ENCODE measurements around the gene ATP9B. TPM values are rescaled to one million over a fixed set of nuclear protein-coding genes. Genes with fewer than 3 reads are reported as not detected.

ATP9B gene
- total RNA-seq, 1 donor from 2014 or later: 43.9 TPM

DNA sequence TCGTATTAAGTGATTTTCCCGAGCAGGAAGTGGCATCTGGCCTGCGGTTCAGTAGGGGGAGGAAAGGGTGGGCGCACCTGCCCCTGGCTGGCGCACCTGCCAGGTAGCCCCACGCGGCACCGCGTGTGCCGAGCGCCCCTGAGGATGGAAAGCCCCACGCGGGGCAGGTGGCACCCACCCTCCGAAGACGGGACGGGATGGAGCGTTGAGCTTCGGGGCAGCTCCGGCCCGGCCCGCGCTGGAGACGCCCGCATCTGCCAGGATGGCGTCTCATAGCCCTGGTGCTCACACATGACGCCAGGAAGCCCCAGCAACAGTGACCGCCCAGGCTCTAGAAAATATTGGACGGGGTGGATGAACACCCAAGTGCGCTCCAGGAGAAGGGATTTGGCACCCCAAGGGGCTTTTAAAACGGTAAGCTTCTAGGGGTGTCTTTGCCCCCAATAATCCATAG is 324.0 kb downstream of the ATP9B start:
- peaks cover 46% of the 10 kb centered on the region for H3K27me3 ChIP-seq
- peak; percentile 2 for ATAC-seq

DNA sequence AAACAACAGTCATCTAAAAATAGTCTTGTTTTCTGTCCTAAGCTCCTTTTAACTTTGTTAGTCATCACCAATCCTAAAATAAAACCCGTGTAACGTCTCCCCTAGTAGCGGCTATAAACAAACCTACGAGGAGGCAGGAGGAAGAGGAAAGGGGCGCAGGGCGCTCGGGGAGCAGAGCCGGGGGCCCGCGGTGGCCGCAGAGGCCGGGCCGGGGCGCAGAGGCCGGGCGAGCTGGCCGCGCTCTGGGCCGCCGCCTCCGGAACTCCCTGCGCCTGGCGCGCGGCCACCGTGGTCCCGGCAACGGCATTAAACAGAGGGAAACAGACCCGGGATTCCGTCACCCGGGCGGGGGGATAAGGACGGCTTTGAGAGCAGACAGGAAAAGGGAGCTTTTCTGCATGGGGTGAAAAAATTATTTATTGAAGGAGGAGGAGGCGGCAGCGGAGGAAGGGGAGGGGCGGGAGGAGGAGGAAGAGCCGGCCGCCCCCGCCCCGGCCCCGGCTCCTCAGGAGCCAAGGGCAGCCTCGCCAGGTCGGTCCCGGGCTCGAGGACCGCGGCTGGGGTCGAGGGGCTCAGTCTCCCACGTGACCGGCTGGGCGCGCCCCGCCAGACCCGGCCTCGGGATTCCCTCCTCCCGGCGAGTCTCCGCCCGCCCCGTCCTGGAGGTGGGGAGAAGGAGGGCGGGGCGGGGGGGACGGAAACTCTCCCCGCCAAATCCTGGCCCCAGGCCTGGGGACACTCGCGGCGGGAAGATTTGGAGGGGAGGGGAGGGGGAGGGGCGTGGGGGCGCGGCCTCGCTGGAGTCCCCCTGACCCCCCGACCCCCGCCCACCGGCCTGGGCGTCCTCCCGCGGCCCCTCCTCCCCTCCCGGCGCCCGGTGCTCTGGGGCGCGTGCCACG is 324.7 kb downstream of the ATP9B start:
- Histone ChIP-seq H3K4me3 (peak overlapping the region; percentile 58), H3K27me3 (peaks cover 39% of the 10 kb centered on the region), H3K9me3 (no peaks in the 10 kb centered on the region), H3K27ac (peak overlapping the region; percentile 87), H3K36me3 (no peaks in the 10 kb centered on the region), H3K4me1 (peaks cover 26% of the 10 kb centered on the region)
- ATAC-seq: peak; percentile 82
- TF ChIP-seq, protein P1, sequence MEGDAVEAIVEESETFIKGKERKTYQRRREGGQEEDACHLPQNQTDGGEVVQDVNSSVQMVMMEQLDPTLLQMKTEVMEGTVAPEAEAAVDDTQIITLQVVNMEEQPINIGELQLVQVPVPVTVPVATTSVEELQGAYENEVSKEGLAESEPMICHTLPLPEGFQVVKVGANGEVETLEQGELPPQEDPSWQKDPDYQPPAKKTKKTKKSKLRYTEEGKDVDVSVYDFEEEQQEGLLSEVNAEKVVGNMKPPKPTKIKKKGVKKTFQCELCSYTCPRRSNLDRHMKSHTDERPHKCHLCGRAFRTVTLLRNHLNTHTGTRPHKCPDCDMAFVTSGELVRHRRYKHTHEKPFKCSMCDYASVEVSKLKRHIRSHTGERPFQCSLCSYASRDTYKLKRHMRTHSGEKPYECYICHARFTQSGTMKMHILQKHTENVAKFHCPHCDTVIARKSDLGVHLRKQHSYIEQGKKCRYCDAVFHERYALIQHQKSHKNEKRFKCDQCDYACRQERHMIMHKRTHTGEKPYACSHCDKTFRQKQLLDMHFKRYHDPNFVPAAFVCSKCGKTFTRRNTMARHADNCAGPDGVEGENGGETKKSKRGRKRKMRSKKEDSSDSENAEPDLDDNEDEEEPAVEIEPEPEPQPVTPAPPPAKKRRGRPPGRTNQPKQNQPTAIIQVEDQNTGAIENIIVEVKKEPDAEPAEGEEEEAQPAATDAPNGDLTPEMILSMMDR (IDR thresholded peaks at IDR 0.05): no peak
- peak; percentile 94 for DNase-seq
- intact Hi-C loops (cut with DNase I): no loop called here

More for the DNA sequence above, 324.0 kb downstream of the ATP9B start:
- Histone ChIP-seq H3K36me3 (no peaks in the 10 kb centered on the region), H3K27ac (peak overlapping the region; percentile 87), H3K4me1 (peaks cover 24% of the 10 kb centered on the region), H3K4me3 (peak overlapping the region; percentile 58), H3K9me3 (no peaks in the 10 kb centered on the region)
- TF ChIP-seq, protein P1 (IDR thresholded peaks at IDR 0.05): no peak
- peak; percentile 67 for DNase-seq
- intact Hi-C loops (cut with DNase I): no loop called here

DNA sequence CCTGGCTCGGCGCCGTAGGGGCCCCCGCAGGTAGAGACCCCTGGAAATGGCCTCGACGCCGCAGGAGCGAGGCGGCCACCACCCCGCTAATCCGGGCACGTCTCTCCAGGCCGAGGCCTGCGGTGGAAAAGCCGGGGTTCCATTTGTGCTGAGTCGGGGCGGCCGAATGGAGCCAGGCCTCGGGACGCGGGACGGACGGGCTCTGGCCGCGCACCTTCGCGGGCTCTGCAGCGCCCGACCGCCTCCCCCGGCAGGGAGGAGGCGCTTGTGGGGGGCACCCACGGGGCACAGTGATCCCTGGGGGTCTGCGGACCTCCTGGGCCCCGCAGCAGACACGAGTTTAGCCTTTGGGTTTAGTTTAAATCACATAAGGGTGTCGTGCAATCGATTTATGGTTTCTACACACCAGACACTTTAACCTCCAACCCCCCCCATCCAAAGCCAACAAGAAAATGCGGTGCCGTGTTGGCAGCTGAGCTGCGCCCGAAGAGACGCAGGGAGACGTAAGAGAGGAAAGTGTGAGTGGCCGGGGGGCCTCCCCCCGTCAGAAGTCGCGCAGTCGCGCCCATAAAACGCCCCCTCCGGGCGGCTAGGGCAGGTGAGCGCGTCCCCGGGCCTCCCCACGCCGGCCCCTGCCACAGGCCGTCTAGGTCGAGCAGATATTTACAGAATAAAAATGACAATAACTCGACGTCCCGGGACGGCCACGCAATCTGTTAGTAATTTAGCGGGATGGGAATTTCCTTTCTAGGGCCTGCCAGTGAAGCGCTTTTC is 325.5 kb downstream of the ATP9B start:
- Histone ChIP-seq H3K27ac (peak overlapping the region; percentile 87), H3K27me3 (peaks cover 31% of the 10 kb centered on the region), H3K36me3 (no peaks in the 10 kb centered on the region), H3K4me1 (peaks cover 35% of the 10 kb centered on the region), H3K4me3 (peak overlapping the region; percentile 58), H3K9me3 (no peaks in the 10 kb centered on the region)
- intact Hi-C loops (cut with DNase I): no loop called here
- peak; percentile 27 for ATAC-seq
- DNase-seq: peak; percentile 75
- TF ChIP-seq, protein P1 (IDR thresholded peaks at IDR 0.05): no peak

DNA sequence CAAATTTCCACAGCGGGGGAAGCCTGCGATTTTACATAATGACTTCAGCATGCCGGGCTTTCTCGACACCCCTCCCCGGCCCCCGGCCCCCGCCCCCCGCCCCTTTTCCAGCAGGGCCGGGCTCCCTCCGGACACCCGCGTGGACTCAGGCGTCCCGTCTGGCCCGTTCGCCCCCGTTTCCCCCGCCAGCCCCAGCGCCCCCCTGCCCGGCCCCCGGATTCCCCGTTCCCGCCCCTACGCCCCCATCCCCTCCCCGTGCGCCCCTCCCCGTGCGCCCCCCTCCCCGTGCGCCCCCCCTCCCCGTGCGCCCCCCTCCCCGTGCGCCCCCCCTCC is 326.1 kb downstream of the ATP9B start:
- intact Hi-C loops (cut with DNase I): no loop called here
- H3K27me3 ChIP-seq: peaks cover 25% of the 10 kb centered on the region
- peak; percentile 53 for DNase-seq
- peak overlapping the region; percentile 58 for H3K4me3 ChIP-seq
- no peak for ATAC-seq
- no peaks in the 10 kb centered on the region for H3K9me3 ChIP-seq
- peak overlapping the region; percentile 87 for H3K27ac ChIP-seq
- TF ChIP-seq, protein P1 (IDR thresholded peaks at IDR 0.05): no peak
- no peaks in the 10 kb centered on the region for H3K36me3 ChIP-seq
- H3K4me1 ChIP-seq: peaks cover 35% of the 10 kb centered on the region

DNA sequence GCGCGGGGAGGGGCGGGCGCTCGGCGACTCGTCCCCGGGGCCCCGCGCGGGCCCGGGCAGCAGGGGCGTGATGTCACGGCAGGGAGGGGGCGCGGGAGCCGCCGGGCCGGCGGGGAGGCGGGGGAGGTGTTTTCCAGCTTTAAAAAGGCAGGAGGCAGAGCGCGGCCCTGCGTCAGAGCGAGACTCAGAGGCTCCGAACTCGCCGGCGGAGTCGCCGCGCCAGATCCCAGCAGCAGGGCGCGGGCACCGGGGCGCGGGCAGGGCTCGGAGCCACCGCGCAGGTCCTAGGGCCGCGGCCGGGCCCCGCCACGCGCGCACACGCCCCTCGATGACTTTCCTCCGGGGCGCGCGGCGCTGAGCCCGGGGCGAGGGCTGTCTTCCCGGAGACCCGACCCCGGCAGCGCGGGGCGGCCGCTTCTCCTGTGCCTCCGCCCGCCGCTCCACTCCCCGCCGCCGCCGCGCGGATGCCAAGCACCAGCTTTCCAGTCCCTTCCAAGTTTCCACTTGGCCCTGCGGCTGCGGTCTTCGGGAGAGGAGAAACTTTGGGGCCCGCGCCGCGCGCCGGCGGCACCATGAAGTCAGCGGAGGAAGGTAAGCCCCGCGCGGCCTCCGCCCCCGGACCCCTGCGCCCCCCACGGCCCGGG is 326.7 kb downstream of the ATP9B start, which contains the start of gene NFATC1:
Gene NFATC1, plus strand, starts transcription at position 170 of the 644 bp plus-strand sequence. Its CDS starts 295 bp downstream, at position 465.
- intact Hi-C loops (cut with DNase I): no loop called here

More for the DNA sequence above, 326.7 kb downstream of the ATP9B start, which contains the start of gene NFATC1:
- Histone ChIP-seq H3K4me3 (peak within 1 kb of the TSS; percentile 58), H3K27ac (peak within 1 kb of the TSS; percentile 87), H3K4me1 (peaks cover 35% of the 10 kb centered on the region), H3K9me3 (no peaks in the 10 kb centered on the region), H3K27me3 (peaks cover 19% of the 10 kb centered on the region), H3K36me3 (no peaks in the 10 kb centered on the region)
- ATAC-seq: peak; percentile 4
- DNase-seq: peak; percentile 80
- TF ChIP-seq, protein P1 (IDR thresholded peaks at IDR 0.05): no peak

Data from upper lobe of right lung (tissue), 1 donor.